NCI-H146 treated with DMSO at 0.1 percent for 48 hours (cell line): ENCODE results near the gene LPP.

ENCODE experiments used
- DNase-seq: peaks from one replicate; lab custom pipeline; 2025; ENCODE audit not compliant: unreplicated experiment; lab: John Stamatoyannopoulos, UW

Gene LPP

GRCh38 chr3:188468196-188468595 lies 314.2 kb downstream of the LPP start:
- no peak for DNase-seq

- DNase-seq = no peak
Observed at GRCh38 chr3:188468662-188469061, 314.7 kb downstream of the LPP start.

GRCh38 chr3:188469228-188469885 lies 315.4 kb downstream of the LPP start:
- DNase-seq = no peak

- no peak for DNase-seq
Observed at GRCh38 chr3:188470508-188471130, 316.7 kb downstream of the LPP start.

GRCh38 chr3:188471723-188472122 lies 317.8 kb downstream of the LPP start:
- DNase-seq = no peak

GRCh38 chr3:188472336-188472735 lies 318.4 kb downstream of the LPP start:
- DNase-seq = no peak

GRCh38 chr3:188473045-188473444 lies 319.1 kb downstream of the LPP start:
- no peak for DNase-seq

- no peak for DNase-seq
Observed at GRCh38 chr3:188473591-188474288, 319.8 kb downstream of the LPP start.

- no peak for DNase-seq
Observed at GRCh38 chr3:188476935-188477334, 323.0 kb downstream of the LPP start.

GRCh38 chr3:188480011-188480410 lies 326.1 kb downstream of the LPP start:
- no peak for DNase-seq

GRCh38 chr3:188482929-188483328 lies 329.0 kb downstream of the LPP start:
- DNase-seq = no peak

- no peak for DNase-seq
Observed at GRCh38 chr3:188486126-188486525, 332.2 kb downstream of the LPP start.

GRCh38 chr3:188486952-188487351 lies 333.0 kb downstream of the LPP start:
- DNase-seq = no peak

GRCh38 chr3:188487652-188488051 lies 333.7 kb downstream of the LPP start:
- DNase-seq = no peak

GRCh38 chr3:188488801-188489200 lies 334.8 kb downstream of the LPP start:
- no peak for DNase-seq

GRCh38 chr3:188489639-188490405 lies 335.9 kb downstream of the LPP start:
- DNase-seq = no peak

GRCh38 chr3:188490416-188490815 lies 336.5 kb downstream of the LPP start:
- DNase-seq = no peak

GRCh38 chr3:188491276-188491687 lies 337.3 kb downstream of the LPP start:
- no peak for DNase-seq

- no peak for DNase-seq
Observed at GRCh38 chr3:188496390-188496789, 342.4 kb downstream of the LPP start.

- DNase-seq = no peak
Observed at GRCh38 chr3:188497021-188497420, 343.1 kb downstream of the LPP start.

GRCh38 chr3:188503647-188504046 lies 349.7 kb downstream of the LPP start:
- DNase-seq = no peak

GRCh38 chr3:188505151-188505550 lies 351.2 kb downstream of the LPP start:
- DNase-seq = no peak
